Body of pancreas (tissue), 4 donors: ENCODE results near the gene SGO2. TPM values are rescaled to one million over a fixed set of nuclear protein-coding genes. Genes with fewer than 3 reads are reported as not detected.
A peak's percentile ranks its signal among the peaks of the same experiment; 100 is the strongest.

Experiments
- ATAC-seq: fragments of 150-250 bp; one replicate; pipeline ENCODE4 v1.9.1; 2016
- DNase-seq, 4 donors: peaks; one replicate each; pipeline ENCODE4 v3.0.0-alpha.2; 2019
- H3K27ac ChIP-seq, 4 donors: fragments of 200-600 bp; sonication (generic); 1 replicate in 3 of 4; 2 replicates in 1 of 4; pipeline versions ENCODE4 v1.5.1 to v1.6.1; 2016 to 2019; ENCODE audit warnings: mild to moderate bottlenecking in 1 of 4, mixed read lengths in 1 of 4, moderate library complexity in 1 of 4
- H3K27me3 ChIP-seq, 2 donors: fragments of 200-600 bp; sonication (generic); one replicate each; pipeline ENCODE4 v1.6.0; 2016; ENCODE audit warnings: mild to moderate bottlenecking in 1 of 2
- H3K36me3 ChIP-seq, 2 donors: fragments of 200-600 bp; sonication (generic); replicated peaks in 1 of 2; 2 replicates each; pipeline ENCODE4 v1.5.1; 2016; ENCODE audit warnings: low read depth in 2 of 2; ENCODE audit not compliant: insufficient read depth in 1 of 2
- H3K4me1 ChIP-seq: fragments of 200-600 bp; sonication (generic); one replicate; pipeline ENCODE4 v1.6.0; 2016
- H3K4me3 ChIP-seq, 2 donors: fragments of 200-600 bp; sonication (generic); 1 replicate in 1 of 2; 2 replicates in 1 of 2; pipeline ENCODE4 v1.5.1; 2016 to 2019
- H3K9me3 ChIP-seq, 3 donors: fragments of 200-600 bp; sonication (generic); 1 replicate in 2 of 3; 2 replicates in 1 of 3; pipeline ENCODE4 v1.5.1; 2016
- POLR2A ChIP-seq, 3 donors: fragments of 450-650 bp; IDR thresholded peaks; one replicate each; pipeline ENCODE4 v1.6.1; 2016; ENCODE audit warnings: antibody characterized with exemption in 3 of 3, mild to moderate bottlenecking in 2 of 3
- WGBS, 2 donors: methylation state at CpG; one replicate each; pipeline ENCODE4 v1.1.5; 2017; 5-methylcytosine and 5-hydroxymethylcytosine counted together
- intact Hi-C: fragments of 100-400 bp; cut with DNase I; formaldehyde crosslinking; loops from one replicate; pipeline ENCODE4 v1.15.1; 2023
- total RNA-seq, 2 donors: library from RNA; depleted of rRNA; stranded (reverse); fragments of >200 nt; gene quantifications; one replicate each; pipeline ENCODE4 v1.1.0, GENCODE V29; 2016
- TF ChIP-seq, protein P1 (sequence below), 7 experiments: fragments of 450-650 bp in 4 of 7; fragments of 200-600 bp in 3 of 7; sonication (generic) in 3 of 7; IDR thresholded peaks; one replicate each; pipeline ENCODE4 v1.5.1; 2016 to 2019; ENCODE audit warnings: antibody characterized with exemption in 7 of 7

SGO2 gene
- total RNA-seq, 2 donors from 2014 or later: 1.6 to 2.3 TPM

DNA sequence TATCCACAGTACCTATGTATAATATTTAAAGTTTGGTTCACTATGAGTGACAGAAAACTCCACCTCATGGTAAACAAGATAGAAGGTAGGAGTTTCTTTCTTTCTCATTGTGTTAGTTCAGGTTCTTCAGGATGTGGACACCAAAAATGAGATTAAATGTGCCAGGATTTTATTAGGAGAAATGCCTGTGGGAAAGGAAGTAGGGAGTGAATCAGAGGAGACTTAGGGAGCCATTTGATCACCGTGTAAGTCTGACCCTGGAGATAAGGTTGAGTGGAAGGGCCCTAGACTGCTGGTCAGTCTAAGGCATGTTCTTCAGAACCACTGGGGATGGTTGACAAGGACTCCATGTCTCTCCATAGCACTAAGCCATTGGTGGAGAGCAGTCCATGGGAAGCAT, 67.9 kb downstream of the SGO2 start:
- WGBS, 2 donors: 35 to 50% methylated on average over 1 of the region's 1 CpG
- intact Hi-C loops: no loop called here
- TF ChIP-seq POLR2A (IDR thresholded peaks at IDR 0.05): no peak
- TF ChIP-seq, protein P1, sequence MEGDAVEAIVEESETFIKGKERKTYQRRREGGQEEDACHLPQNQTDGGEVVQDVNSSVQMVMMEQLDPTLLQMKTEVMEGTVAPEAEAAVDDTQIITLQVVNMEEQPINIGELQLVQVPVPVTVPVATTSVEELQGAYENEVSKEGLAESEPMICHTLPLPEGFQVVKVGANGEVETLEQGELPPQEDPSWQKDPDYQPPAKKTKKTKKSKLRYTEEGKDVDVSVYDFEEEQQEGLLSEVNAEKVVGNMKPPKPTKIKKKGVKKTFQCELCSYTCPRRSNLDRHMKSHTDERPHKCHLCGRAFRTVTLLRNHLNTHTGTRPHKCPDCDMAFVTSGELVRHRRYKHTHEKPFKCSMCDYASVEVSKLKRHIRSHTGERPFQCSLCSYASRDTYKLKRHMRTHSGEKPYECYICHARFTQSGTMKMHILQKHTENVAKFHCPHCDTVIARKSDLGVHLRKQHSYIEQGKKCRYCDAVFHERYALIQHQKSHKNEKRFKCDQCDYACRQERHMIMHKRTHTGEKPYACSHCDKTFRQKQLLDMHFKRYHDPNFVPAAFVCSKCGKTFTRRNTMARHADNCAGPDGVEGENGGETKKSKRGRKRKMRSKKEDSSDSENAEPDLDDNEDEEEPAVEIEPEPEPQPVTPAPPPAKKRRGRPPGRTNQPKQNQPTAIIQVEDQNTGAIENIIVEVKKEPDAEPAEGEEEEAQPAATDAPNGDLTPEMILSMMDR (IDR thresholded peaks at IDR 0.05): no peak
- no peak for DNase-seq
- Histone ChIP-seq H3K36me3 (peaks cover 0 to 10% of the 10 kb centered on the region in 2 donors), H3K4me3 (no peak overlapping the region), H3K9me3 (no peaks in the 10 kb centered on the region), H3K27me3 (no peaks in the 10 kb centered on the region), H3K27ac (peak overlapping the region in 3 of 4 donors; percentile 12 to 42 (median 32)), H3K4me1 (peaks cover 84% of the 10 kb centered on the region)
- no peak for ATAC-seq

- H3K36me3 ChIP-seq: peaks cover 5 to 17% of the 10 kb centered on the region in 2 donors
- ATAC-seq (no peak), DNase-seq (no peak)
- no peaks in the 10 kb centered on the region for H3K9me3 ChIP-seq
- H3K4me3 ChIP-seq: no peak overlapping the region
- TF ChIP-seq, protein P1 (IDR thresholded peaks at IDR 0.05): no peak
- TF ChIP-seq POLR2A (IDR thresholded peaks at IDR 0.05): no peak
- intact Hi-C loops: no loop called here
- H3K27me3 ChIP-seq: no peaks in the 10 kb centered on the region
- H3K4me1 ChIP-seq: peaks cover 64% of the 10 kb centered on the region
- WGBS, 2 donors: 51 to 56% methylated on average over 3 of the region's 3 CpGs
- H3K27ac ChIP-seq: no peak overlapping the region
These were observed 69.9 kb downstream of the SGO2 start for GRCh38 chr2:200595913-200596312.

DNA sequence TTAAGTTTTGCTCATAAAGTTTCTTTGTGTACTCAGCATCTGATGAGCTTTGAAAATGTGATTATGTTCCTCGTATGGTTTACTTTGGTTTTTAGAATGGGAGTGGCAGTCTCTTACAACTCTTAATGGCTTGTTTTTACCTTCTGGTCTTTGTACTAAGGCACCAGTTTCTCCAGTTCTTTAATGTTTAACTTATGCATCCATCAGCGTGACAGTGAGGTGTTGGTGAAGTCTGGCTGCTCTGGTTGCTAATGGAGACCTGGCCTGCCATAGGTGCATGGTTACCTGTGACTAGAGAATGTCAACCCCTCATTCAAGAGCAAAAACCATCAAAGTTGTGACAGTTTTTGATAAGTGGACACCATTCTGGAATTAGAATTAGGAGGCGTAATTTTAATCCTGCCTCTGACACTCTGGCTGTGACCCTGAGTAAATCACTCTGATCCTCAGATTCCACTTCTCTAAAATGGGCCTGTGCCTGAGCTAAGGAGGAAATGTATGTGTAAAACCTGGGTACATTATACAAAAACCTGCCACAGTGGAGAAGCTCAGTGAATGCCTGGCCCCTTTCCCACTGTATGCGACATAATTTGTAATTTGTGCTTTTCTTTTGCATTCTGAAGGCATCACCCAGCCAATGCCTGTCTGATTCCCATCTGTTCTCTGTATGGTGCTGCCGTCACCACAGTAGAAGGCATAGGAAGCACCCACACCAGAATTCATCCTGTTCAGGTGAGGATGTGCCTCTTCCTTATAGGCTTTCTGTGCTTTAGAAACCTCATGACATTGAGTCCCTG, 71.0 kb downstream of the SGO2 start:
- no peak overlapping the region for H3K4me3 ChIP-seq
- no peaks in the 10 kb centered on the region for H3K27me3 ChIP-seq
- intact Hi-C loops: no loop called here
- peaks cover 6 to 17% of the 10 kb centered on the region in 2 donors for H3K36me3 ChIP-seq
- peaks cover 53% of the 10 kb centered on the region for H3K4me1 ChIP-seq
- H3K27ac ChIP-seq: no peak overlapping the region
- WGBS, 2 donors: 53 to 57% methylated on average over 5 of the region's 5 CpGs
- ATAC-seq (no peak), DNase-seq (peak in 3 of 4 donors; percentile 23 to 32 (median 25))
- H3K9me3 ChIP-seq: no peaks in the 10 kb centered on the region
- no peak for TF ChIP-seq POLR2A (IDR thresholded peaks at IDR 0.05)
- TF ChIP-seq, protein P1 (IDR thresholded peaks at IDR 0.05): no peak

- intact Hi-C loops: no loop called here
- Histone ChIP-seq H3K27ac (no peak overlapping the region), H3K27me3 (no peaks in the 10 kb centered on the region), H3K4me1 (peaks cover 31% of the 10 kb centered on the region), H3K4me3 (no peak overlapping the region), H3K36me3 (peaks cover 6 to 17% of the 10 kb centered on the region in 2 donors), H3K9me3 (no peaks in the 10 kb centered on the region)
- ATAC-seq (no peak), DNase-seq (no peak)
- 81% methylated on average over 3 of the region's 3 CpGs for WGBS, 2 donors
- TF ChIP-seq, protein P1 (IDR thresholded peaks at IDR 0.05): no peak
- TF ChIP-seq POLR2A (IDR thresholded peaks at IDR 0.05): no peak
These were observed 73.2 kb downstream of the SGO2 start for GRCh38 chr2:200599206-200599605.
